IPS DF 6.9 (cell line): ENCODE measurements around the gene TLE4.
"Not testable (repeated sequence)": the region's sequence is repeated elsewhere in the genome, so short reads cannot be mapped to it uniquely, and the experiment has no call there.

Experiments used
- DNase-seq: peaks from one replicate; pipeline ENCODE4 v3.0.0-alpha.2; 2013; ENCODE audit warnings: low read depth, low spot score
- H3K27ac ChIP-seq: one replicate; pipeline ENCODE4 v1.5.1; 2013; ENCODE audit warnings: low read length, control low read depth
- H3K27me3 ChIP-seq: 2 replicates; pipeline ENCODE4 v1.6.1; 2013; ENCODE audit warnings: mild to moderate bottlenecking, low read length; ENCODE audit not compliant: control insufficient read depth, insufficient read depth
- H3K36me3 ChIP-seq: 2 replicates; pipeline ENCODE4 v1.6.1; 2013; ENCODE audit warnings: low read length; ENCODE audit not compliant: control insufficient read depth, insufficient read depth
- H3K4me1 ChIP-seq: 2 replicates; pipeline ENCODE4 v1.6.1; 2013; ENCODE audit warnings: low read length; ENCODE audit not compliant: control insufficient read depth, insufficient read depth
- H3K4me3 ChIP-seq: 2 replicates; pipeline ENCODE4 v1.5.1; 2013; ENCODE audit warnings: mild to moderate bottlenecking, low read length
- H3K9me3 ChIP-seq: 2 replicates; pipeline ENCODE4 v1.6.1; 2013; ENCODE audit warnings: low read length, inconsistent platforms; ENCODE audit not compliant: control insufficient read depth, insufficient read depth
- WGBS: extraction: QIAGEN DNeasy Blood & Tissue Kit; methylation state at CpG from one replicate; pipeline ENCODE4 v1.1.7; 2013; ENCODE audit warnings: mixed read lengths, missing lambda C conversion rate; ENCODE audit not compliant: insufficient read length, insufficient coverage; 5-methylcytosine and 5-hydroxymethylcytosine counted together

The TLE4 gene

DNA sequence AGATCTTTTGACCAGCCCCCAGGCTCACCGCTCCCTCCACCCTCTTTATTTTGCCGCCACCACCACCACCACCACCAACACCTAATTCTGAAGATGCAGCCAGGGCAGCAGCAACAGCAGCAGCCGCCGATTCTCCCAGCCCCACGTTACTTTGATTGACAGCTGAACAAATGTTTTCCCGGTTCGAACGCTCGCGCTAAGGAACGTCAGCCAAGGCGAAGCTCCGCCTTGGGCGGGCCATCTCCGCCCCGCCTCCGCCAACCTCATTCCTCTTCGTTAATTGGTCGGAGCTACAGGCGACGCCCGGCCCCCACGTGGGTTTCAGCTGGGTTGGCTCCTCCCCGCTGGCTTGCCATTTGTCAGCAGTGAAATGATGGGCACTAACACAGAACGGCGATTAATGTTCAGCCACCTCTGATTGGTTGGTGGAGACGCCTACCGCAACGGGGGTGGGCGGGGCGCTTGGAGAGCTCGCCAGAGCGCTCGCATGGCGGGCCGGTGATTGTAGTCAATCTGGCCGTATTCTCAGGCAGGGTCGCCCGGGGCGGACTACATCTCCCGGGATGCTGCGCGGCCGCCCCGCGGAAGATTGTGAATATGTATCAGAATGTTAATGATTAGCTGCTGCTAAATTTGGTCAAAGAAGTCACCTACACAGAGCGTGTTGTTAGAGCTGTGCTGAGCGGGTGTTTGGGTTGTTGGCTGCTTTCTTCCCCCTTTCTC is at the start of gene TLE4:
TSS of gene TLE4 (plus strand) at position 657 of the 723 bp plus-strand sequence. CDS start 826 bp downstream, outside the sequence.
- Histone ChIP-seq H3K4me1 (peaks cover 2% of the 10 kb centered on the region), H3K27ac (no peak within 1 kb of the TSS), H3K4me3 (peak within 1 kb of the TSS; percentile 97), H3K27me3 (no peaks in the 10 kb centered on the region), H3K9me3 (no peaks in the 10 kb centered on the region), H3K36me3 (no peaks in the 10 kb centered on the region; the same call in 1 of the 2 replicates)
- DNase-seq, result peak; percentile 98
- no CpG with 5 or more reads among the region's 48 CpGs for WGBS

GRCh38 chr9:79522793-79523192 is 49.0 kb upstream of the TLE4 start:
- H3K4me3 ChIP-seq, result no peak overlapping the region
- H3K27ac ChIP-seq, result no peak overlapping the region
- H3K4me1 ChIP-seq, result no peaks in the 10 kb centered on the region
- WGBS, result no CpG with 5 or more reads among the region's 4 CpGs
- no peaks in the 10 kb centered on the region for H3K27me3 ChIP-seq
- H3K9me3 ChIP-seq, result no peaks in the 10 kb centered on the region
- H3K36me3 ChIP-seq, result no peaks in the 10 kb centered on the region
- DNase-seq, result no peak

GRCh38 chr9:79524266-79524665 is 47.5 kb upstream of the TLE4 start:
- no peaks in the 10 kb centered on the region for H3K27me3 ChIP-seq
- H3K4me1 ChIP-seq, result no peaks in the 10 kb centered on the region
- H3K9me3 ChIP-seq, result no peaks in the 10 kb centered on the region
- no peak overlapping the region for H3K4me3 ChIP-seq
- DNase-seq, result no peak
- H3K27ac ChIP-seq, result no peak overlapping the region
- H3K36me3 ChIP-seq, result no peaks in the 10 kb centered on the region

GRCh38 chr9:79526149-79526672 is 45.6 kb upstream of the TLE4 start:
- no peaks in the 10 kb centered on the region for H3K27me3 ChIP-seq
- no peaks in the 10 kb centered on the region for H3K9me3 ChIP-seq
- no peaks in the 10 kb centered on the region for H3K4me1 ChIP-seq
- H3K27ac ChIP-seq, result no peak overlapping the region
- no peaks in the 10 kb centered on the region for H3K36me3 ChIP-seq
- WGBS, result no CpG with 5 or more reads among the region's 1 CpG
- no peak for DNase-seq
- no peak overlapping the region for H3K4me3 ChIP-seq

DNA sequence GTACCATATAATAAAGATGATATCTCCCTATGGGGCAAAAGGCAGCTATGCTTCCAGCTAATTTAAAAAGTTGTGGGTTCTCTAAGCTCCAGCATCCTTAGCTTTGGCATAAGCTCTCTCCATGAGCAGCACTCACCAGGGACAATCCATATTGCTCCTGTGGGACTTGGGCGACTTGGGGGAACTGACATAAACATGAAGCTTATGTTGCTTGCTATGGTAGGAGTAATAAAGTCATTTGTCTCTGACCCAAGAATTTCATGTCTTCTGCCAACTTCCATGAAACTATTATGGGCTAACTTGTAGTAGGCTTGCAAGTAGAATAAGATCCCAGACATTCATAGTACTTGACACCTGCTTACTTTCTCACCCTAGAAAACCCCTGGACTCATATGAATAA is 36.2 kb upstream of the TLE4 start:
- H3K4me1 ChIP-seq, result no peaks in the 10 kb centered on the region

DNA sequence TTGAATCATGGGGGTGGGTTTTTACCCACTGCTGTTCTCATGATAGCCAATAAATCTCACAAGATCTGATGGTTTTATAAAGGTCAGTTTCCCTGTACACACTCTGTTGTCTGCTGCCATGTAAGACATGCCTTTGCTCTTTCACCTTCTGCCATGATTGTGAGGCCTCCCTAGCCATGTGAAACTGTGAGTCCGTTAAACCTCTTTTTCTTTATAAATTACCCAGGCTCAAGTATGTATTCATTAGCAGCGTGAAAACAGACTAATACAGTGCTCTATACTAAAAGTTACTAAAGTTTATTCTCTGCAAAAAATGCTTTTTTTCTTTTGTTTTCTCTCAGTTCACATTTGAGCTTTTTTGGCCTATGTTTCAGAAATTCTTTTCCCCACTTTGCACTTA is 33.9 kb upstream of the TLE4 start:
- Histone ChIP-seq H3K27ac (no peak overlapping the region), H3K27me3 (no peaks in the 10 kb centered on the region), H3K4me3 (no peak overlapping the region), H3K4me1 (no peaks in the 10 kb centered on the region), H3K36me3 (no peaks in the 10 kb centered on the region), H3K9me3 (no peaks in the 10 kb centered on the region)
- no CpG with 5 or more reads among the region's 2 CpGs for WGBS
- no peak for DNase-seq

More for the DNA sequence above, 36.2 kb upstream of the TLE4 start:
- Histone ChIP-seq H3K27me3 (no peaks in the 10 kb centered on the region), H3K4me3 (no peak overlapping the region), H3K36me3 (no peaks in the 10 kb centered on the region), H3K9me3 (no peaks in the 10 kb centered on the region), H3K27ac (no peak overlapping the region)
- no CpG with 5 or more reads among the region's 1 CpG for WGBS
- no peak for DNase-seq

- WGBS, result no CpG with 5 or more reads among the region's 3 CpGs
- H3K4me3 ChIP-seq, result no peak overlapping the region
- no peaks in the 10 kb centered on the region for H3K9me3 ChIP-seq
- no peaks in the 10 kb centered on the region for H3K36me3 ChIP-seq
- H3K27ac ChIP-seq, result no peak overlapping the region
- H3K27me3 ChIP-seq, result no peaks in the 10 kb centered on the region
- no peaks in the 10 kb centered on the region for H3K4me1 ChIP-seq
- DNase-seq, result no peak
Observed at GRCh38 chr9:79542735-79543620, 28.8 kb upstream of the TLE4 start.

DNA sequence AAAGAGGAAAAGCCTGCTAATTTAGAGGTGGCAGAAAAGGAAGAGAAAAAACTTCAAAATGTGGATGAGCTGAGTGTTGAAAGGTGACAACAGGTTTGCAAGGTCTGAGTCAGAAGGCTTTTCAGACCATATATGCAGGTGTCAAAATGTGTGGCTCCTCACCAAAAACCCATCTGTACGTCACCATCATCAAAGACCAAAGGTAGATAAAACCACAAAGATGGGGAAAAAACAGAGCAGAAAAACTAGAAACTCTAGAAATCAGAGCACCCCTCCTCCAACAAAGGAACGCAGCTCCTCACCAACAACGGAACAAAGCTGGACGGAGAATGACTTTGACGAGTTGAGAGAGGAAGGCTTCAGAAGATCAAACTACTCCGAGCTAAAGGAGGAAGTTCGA is 27.4 kb upstream of the TLE4 start:
- not testable (repeated sequence) for H3K4me1 ChIP-seq, H3K4me3 ChIP-seq, DNase-seq, H3K27me3 ChIP-seq, H3K27ac ChIP-seq, H3K9me3 ChIP-seq, H3K36me3 ChIP-seq
- no CpG with 5 or more reads among the region's 7 CpGs for WGBS

DNA sequence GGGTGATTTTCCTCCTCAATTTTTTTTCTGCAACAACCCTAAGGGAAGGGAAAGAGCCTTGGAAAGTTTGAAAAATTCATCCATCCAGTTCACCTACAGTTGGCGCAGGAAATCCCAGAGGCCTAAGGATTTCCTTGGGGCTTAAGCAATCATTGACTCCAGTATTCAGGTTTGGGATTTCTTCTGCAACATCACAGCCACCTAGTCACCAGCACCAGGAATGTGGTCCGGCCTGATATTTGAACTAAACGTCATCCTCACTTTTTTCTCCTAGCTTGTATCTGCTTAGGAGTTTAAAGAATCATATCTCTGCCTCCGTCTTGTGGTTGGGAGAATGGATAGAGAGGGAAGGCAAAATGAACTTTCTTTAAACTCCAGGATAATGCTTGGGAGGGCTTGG is 20.2 kb upstream of the TLE4 start:
- WGBS, result no CpG with 5 or more reads among the region's 4 CpGs
- Histone ChIP-seq H3K4me3 (no peak overlapping the region), H3K27ac (no peak overlapping the region), H3K27me3 (no peaks in the 10 kb centered on the region), H3K36me3 (no peaks in the 10 kb centered on the region), H3K4me1 (no peaks in the 10 kb centered on the region), H3K9me3 (no peaks in the 10 kb centered on the region)
- no peak for DNase-seq

DNA sequence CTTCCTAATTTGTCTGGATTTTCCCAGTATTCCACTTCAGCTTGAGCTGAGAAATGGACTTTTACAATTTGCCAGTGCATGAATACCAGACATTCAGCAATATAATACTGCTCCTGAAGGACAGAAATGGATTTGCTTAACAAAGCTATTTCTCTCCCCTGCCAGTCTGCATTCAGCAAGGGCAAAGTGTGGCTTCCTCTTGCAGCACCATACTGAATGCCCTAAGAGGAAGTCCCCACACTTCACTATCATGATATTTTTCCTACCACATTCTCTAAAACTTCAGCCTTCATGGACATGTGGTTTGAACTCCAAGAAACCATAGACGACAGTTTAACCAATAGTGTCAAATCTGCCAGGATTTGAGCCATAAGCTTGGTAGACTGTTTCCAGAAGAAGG is 19.8 kb upstream of the TLE4 start:
- no peak overlapping the region for H3K27ac ChIP-seq
- H3K27me3 ChIP-seq, result no peaks in the 10 kb centered on the region
- WGBS, result no CpG with 5 or more reads among the region's 1 CpG
- no peaks in the 10 kb centered on the region for H3K4me1 ChIP-seq
- no peaks in the 10 kb centered on the region for H3K9me3 ChIP-seq
- no peak overlapping the region for H3K4me3 ChIP-seq
- no peak for DNase-seq
- H3K36me3 ChIP-seq, result no peaks in the 10 kb centered on the region
